Skeletal muscle satellite cell (primary cell): ENCODE results near the gene EPSTI1. TPM values are rescaled to one million over a fixed set of nuclear protein-coding genes. Genes with fewer than 3 reads are reported as not detected.
A peak's percentile ranks its signal among the peaks of the same experiment; 100 is the strongest.
"Not testable (repeated sequence)": the region's sequence is repeated elsewhere in the genome, so short reads cannot be mapped to it uniquely, and the experiment has no call there.

Experiments used
- H3K27me3 ChIP-seq: 2 replicates; pipeline ENCODE4 v1.7.0; 2013; ENCODE audit warnings: low read length; ENCODE audit not compliant: control insufficient read depth, insufficient read depth
- H3K36me3 ChIP-seq: 2 replicates; pipeline ENCODE4 v1.7.0; 2013; ENCODE audit warnings: mild to moderate bottlenecking, control low read depth, low read length; ENCODE audit not compliant: insufficient read depth
- H3K4me1 ChIP-seq: 2 replicates; pipeline ENCODE4 v1.7.0; 2013; ENCODE audit warnings: low read length; ENCODE audit not compliant: control insufficient read depth, insufficient read depth
- H3K4me2 ChIP-seq: 2 replicates; pipeline ENCODE4 v1.7.0; 2013; ENCODE audit warnings: mild to moderate bottlenecking, low read length
- H3K4me3 ChIP-seq: 2 replicates; pipeline ENCODE4 v1.7.0; 2013; ENCODE audit warnings: low read length
- H3K9ac ChIP-seq: 2 replicates; pipeline ENCODE4 v1.7.0; 2013; ENCODE audit warnings: mild to moderate bottlenecking, low read depth, low read length, moderate library complexity
- H3K9me3 ChIP-seq: replicated peaks from 2 replicates; pipeline ENCODE4 v1.7.0; 2013; ENCODE audit warnings: mild to moderate bottlenecking, control low read depth, low read length
- total RNA-seq: library from RNA; depleted of rRNA; stranded (reverse); fragments of >200 nt; gene quantifications from 2 replicates; pipeline ENCODE4 v1.2.3, GENCODE V29; 2012; rRNA removed

EPSTI1 gene
- 2.8 and 4.1 TPM in 2 replicates for total RNA-seq

- Histone ChIP-seq H3K4me2 (peak within 1 kb of the TSS; percentile 92), H3K4me3 (peak within 1 kb of the TSS; percentile 79), H3K9ac (peak within 1 kb of the TSS; percentile 90), H3K36me3 (no peaks in the 10 kb centered on the region), H3K27me3 (no peaks in the 10 kb centered on the region), H3K4me1 (peaks cover 35% of the 10 kb centered on the region), H3K9me3 (no peaks in the 10 kb centered on the region)
Measured at GRCh38 chr13:42991898-42992763, at the start of gene EPSTI1. TSS of gene EPSTI1 (minus strand) at chr13:42992241. CDS start at chr13:42992165, 76 bp downstream.

GRCh38 chr13:43041369-43041921 is 49.4 kb upstream of the EPSTI1 start:
- Histone ChIP-seq H3K4me1 (peaks cover 5% of the 10 kb centered on the region), H3K4me3 (no peak overlapping the region), H3K9me3 (no peaks in the 10 kb centered on the region), H3K4me2 (no peak overlapping the region), H3K36me3 (no peaks in the 10 kb centered on the region), H3K9ac (no peak overlapping the region), H3K27me3 (no peaks in the 10 kb centered on the region)

- H3K36me3 ChIP-seq, H3K4me2 ChIP-seq, H3K9ac ChIP-seq, H3K27me3 ChIP-seq, H3K9me3 ChIP-seq, H3K4me3 ChIP-seq, H3K4me1 ChIP-seq: not testable (repeated sequence)
Measured at GRCh38 chr13:43040581-43041368, 48.7 kb upstream of the EPSTI1 start.

- no peak overlapping the region for H3K4me3 ChIP-seq
- no peaks in the 10 kb centered on the region for H3K36me3 ChIP-seq
- H3K9ac ChIP-seq, result no peak overlapping the region
- no peaks in the 10 kb centered on the region for H3K9me3 ChIP-seq
- no peaks in the 10 kb centered on the region for H3K27me3 ChIP-seq
- H3K4me1 ChIP-seq, result peaks cover 5% of the 10 kb centered on the region
- no peak overlapping the region for H3K4me2 ChIP-seq
Measured at GRCh38 chr13:43039966-43040365, 47.9 kb upstream of the EPSTI1 start.

GRCh38 chr13:43036351-43037250 is 44.6 kb upstream of the EPSTI1 start:
- Histone ChIP-seq H3K9me3 (no peaks in the 10 kb centered on the region), H3K4me1 (no peaks in the 10 kb centered on the region), H3K4me2 (no peak overlapping the region), H3K27me3 (no peaks in the 10 kb centered on the region), H3K9ac (no peak overlapping the region), H3K4me3 (no peak overlapping the region), H3K36me3 (peaks cover 4% of the 10 kb centered on the region)

GRCh38 chr13:43033038-43033437 is 41.0 kb upstream of the EPSTI1 start:
- Histone ChIP-seq H3K36me3 (peaks cover 10% of the 10 kb centered on the region), H3K4me1 (no peaks in the 10 kb centered on the region), H3K27me3 (no peaks in the 10 kb centered on the region), H3K4me2 (no peak overlapping the region), H3K9ac (no peak overlapping the region), H3K9me3 (no peaks in the 10 kb centered on the region), H3K4me3 (no peak overlapping the region)

GRCh38 chr13:43031881-43032280 is 39.8 kb upstream of the EPSTI1 start:
- Histone ChIP-seq H3K4me2 (no peak overlapping the region), H3K9ac (no peak overlapping the region), H3K4me3 (no peak overlapping the region), H3K4me1 (no peaks in the 10 kb centered on the region), H3K36me3 (peaks cover 10% of the 10 kb centered on the region), H3K9me3 (no peaks in the 10 kb centered on the region), H3K27me3 (no peaks in the 10 kb centered on the region)

GRCh38 chr13:43030548-43030947 is 38.5 kb upstream of the EPSTI1 start:
- Histone ChIP-seq H3K27me3 (no peaks in the 10 kb centered on the region), H3K4me1 (no peaks in the 10 kb centered on the region), H3K4me2 (no peak overlapping the region), H3K36me3 (peaks cover 10% of the 10 kb centered on the region), H3K9ac (no peak overlapping the region), H3K4me3 (no peak overlapping the region), H3K9me3 (no peaks in the 10 kb centered on the region)

GRCh38 chr13:43026262-43026661 is 34.2 kb upstream of the EPSTI1 start:
- Histone ChIP-seq H3K27me3 (no peaks in the 10 kb centered on the region), H3K36me3 (peaks cover 6% of the 10 kb centered on the region), H3K4me1 (peaks cover 14% of the 10 kb centered on the region), H3K9me3 (no peaks in the 10 kb centered on the region), H3K4me3 (no peak overlapping the region), H3K9ac (no peak overlapping the region), H3K4me2 (peak overlapping the region; percentile 11)

GRCh38 chr13:43023289-43023963 is 31.4 kb upstream of the EPSTI1 start, which contains the start of gene DNAJC15:
TSS of gene DNAJC15 (plus strand) at chr13:43023586. CDS start at chr13:43023627, 41 bp downstream.
- Histone ChIP-seq H3K4me1 (peaks cover 14% of the 10 kb centered on the region), H3K9ac (peak within 1 kb of the TSS; percentile 85), H3K4me3 (peak within 1 kb of the TSS; percentile 77), H3K4me2 (peak within 1 kb of the TSS; percentile 77), H3K36me3 (peaks cover 3% of the 10 kb centered on the region), H3K9me3 (no peaks in the 10 kb centered on the region), H3K27me3 (no peaks in the 10 kb centered on the region)
